Measurements from ENCODE around the gene SLC5A5. TPM values are rescaled to one million over a fixed set of nuclear protein-coding genes. Genes with fewer than 3 reads are reported as not detected.
"Not testable (repeated sequence)": the region's sequence is repeated elsewhere in the genome, so short reads cannot be mapped to it uniquely, and the experiment has no call there.

The SLC5A5 gene
- total RNA-seq, 6 experiments from 2014 or later, result not detected

DNA sequence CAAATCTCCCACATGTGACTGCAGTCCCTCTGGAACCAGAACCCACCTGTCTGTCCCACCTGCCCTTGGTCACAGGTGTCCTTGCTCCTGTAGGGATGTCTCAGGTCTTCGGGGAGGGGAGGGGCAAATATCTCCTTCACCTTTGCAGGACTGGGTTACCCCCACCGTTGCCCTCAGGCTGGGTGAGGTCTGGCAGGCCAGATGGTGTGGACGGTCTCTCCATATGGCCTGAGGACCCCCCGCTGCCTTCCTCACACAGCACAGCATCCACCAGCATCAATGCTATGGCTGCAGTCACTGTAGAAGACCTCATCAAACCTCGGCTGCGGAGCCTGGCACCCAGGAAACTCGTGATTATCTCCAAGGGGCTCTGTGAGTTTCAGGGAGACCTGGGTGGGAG, 10.0 kb downstream of the SLC5A5 start:
- H3K4me3 Mint-ChIP-seq, result no peak overlapping the region
- no peaks in the 10 kb centered on the region for H3K4me1 Mint-ChIP-seq (ENCODE audit: low read depth)
- DNase-seq, result no peak
- H3K9me3 Mint-ChIP-seq, result no peaks in the 10 kb centered on the region
- H3K27ac Mint-ChIP-seq, result no peak overlapping the region
- H3K27me3 Mint-ChIP-seq (ENCODE audit: insufficient read depth), result peaks cover 25% of the 10 kb centered on the region
- TF ChIP-seq, protein P1, sequence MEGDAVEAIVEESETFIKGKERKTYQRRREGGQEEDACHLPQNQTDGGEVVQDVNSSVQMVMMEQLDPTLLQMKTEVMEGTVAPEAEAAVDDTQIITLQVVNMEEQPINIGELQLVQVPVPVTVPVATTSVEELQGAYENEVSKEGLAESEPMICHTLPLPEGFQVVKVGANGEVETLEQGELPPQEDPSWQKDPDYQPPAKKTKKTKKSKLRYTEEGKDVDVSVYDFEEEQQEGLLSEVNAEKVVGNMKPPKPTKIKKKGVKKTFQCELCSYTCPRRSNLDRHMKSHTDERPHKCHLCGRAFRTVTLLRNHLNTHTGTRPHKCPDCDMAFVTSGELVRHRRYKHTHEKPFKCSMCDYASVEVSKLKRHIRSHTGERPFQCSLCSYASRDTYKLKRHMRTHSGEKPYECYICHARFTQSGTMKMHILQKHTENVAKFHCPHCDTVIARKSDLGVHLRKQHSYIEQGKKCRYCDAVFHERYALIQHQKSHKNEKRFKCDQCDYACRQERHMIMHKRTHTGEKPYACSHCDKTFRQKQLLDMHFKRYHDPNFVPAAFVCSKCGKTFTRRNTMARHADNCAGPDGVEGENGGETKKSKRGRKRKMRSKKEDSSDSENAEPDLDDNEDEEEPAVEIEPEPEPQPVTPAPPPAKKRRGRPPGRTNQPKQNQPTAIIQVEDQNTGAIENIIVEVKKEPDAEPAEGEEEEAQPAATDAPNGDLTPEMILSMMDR (IDR thresholded peaks at IDR 0.05), result no peak
- H3K36me3 Mint-ChIP-seq (ENCODE audit: low read depth), result no peaks in the 10 kb centered on the region

GRCh38 chr19:17883627-17884410, 12.1 kb downstream of the SLC5A5 start:
- Mint-ChIP-seq H3K4me3 (no peak overlapping the region), H3K4me1 (ENCODE audit: low read depth) (no peaks in the 10 kb centered on the region), H3K27me3 (ENCODE audit: insufficient read depth) (peaks cover 17% of the 10 kb centered on the region), H3K36me3 (ENCODE audit: low read depth) (no peaks in the 10 kb centered on the region), H3K27ac (no peak overlapping the region), H3K9me3 (no peaks in the 10 kb centered on the region)
- DNase-seq, result no peak
- TF ChIP-seq, protein P1 (IDR thresholded peaks at IDR 0.05), result no peak

- Mint-ChIP-seq H3K27ac (no peak overlapping the region), H3K36me3 (ENCODE audit: low read depth) (no peaks in the 10 kb centered on the region), H3K9me3 (no peaks in the 10 kb centered on the region), H3K4me3 (no peak overlapping the region), H3K27me3 (ENCODE audit: insufficient read depth) (peaks cover 6% of the 10 kb centered on the region), H3K4me1 (ENCODE audit: low read depth) (no peaks in the 10 kb centered on the region)
- no peak for DNase-seq
- TF ChIP-seq, protein P1 (IDR thresholded peaks at IDR 0.05), result no peak
Measured at GRCh38 chr19:17886515-17886914, 14.8 kb downstream of the SLC5A5 start.

- H3K4me1 Mint-ChIP-seq (ENCODE audit: low read depth); H3K27ac Mint-ChIP-seq; H3K9me3 Mint-ChIP-seq; H3K4me3 Mint-ChIP-seq; H3K36me3 Mint-ChIP-seq (ENCODE audit: low read depth); DNase-seq: not testable (repeated sequence)
- H3K27me3 Mint-ChIP-seq (ENCODE audit: insufficient read depth), result peaks cover 10% of the 10 kb centered on the region
Measured at GRCh38 chr19:17887221-17887620, 15.5 kb downstream of the SLC5A5 start.

GRCh38 chr19:17888260-17888659, 16.5 kb downstream of the SLC5A5 start:
- DNase-seq, result no peak
- peaks cover 16% of the 10 kb centered on the region for H3K27me3 Mint-ChIP-seq (ENCODE audit: insufficient read depth)
- H3K4me1 Mint-ChIP-seq (ENCODE audit: low read depth), result no peaks in the 10 kb centered on the region
- H3K27ac Mint-ChIP-seq, result no peak overlapping the region
- no peaks in the 10 kb centered on the region for H3K9me3 Mint-ChIP-seq
- H3K36me3 Mint-ChIP-seq (ENCODE audit: low read depth), result no peaks in the 10 kb centered on the region
- no peak overlapping the region for H3K4me3 Mint-ChIP-seq
- TF ChIP-seq, protein P1 (IDR thresholded peaks at IDR 0.05), result no peak

- TF ChIP-seq, protein P1 (IDR thresholded peaks at IDR 0.05), result no peak
- Mint-ChIP-seq H3K36me3 (ENCODE audit: low read depth) (no peaks in the 10 kb centered on the region), H3K4me3 (no peak overlapping the region), H3K9me3 (no peaks in the 10 kb centered on the region), H3K27me3 (ENCODE audit: insufficient read depth) (peaks cover 18% of the 10 kb centered on the region), H3K27ac (no peak overlapping the region), H3K4me1 (ENCODE audit: low read depth) (no peaks in the 10 kb centered on the region)
- DNase-seq, result peak; percentile 36
Measured at GRCh38 chr19:17889609-17890214, 18.0 kb downstream of the SLC5A5 start.

Measured in HFFc6 (cell line).